Activated CD4-positive, alpha-beta memory T cell treated with anti-CD3 and anti-CD28 coated beads, Interleukin-2, amount 10 ng/mL, durations not matched to agents 7 days and 5 days (primary cell): ENCODE data around the gene CCDC186. TPM values are rescaled to one million over a fixed set of nuclear protein-coding genes. Genes with fewer than 3 reads are reported as not detected.
A peak's percentile ranks its signal among the peaks of the same experiment; 100 is the strongest.

Experiments used
- CTCF ChIA-PET: fragments of 350-600 bp; sonication (Branson Sonifier 250); formaldehyde crosslinking; loops from one replicate; lab custom pipeline; 2021; ENCODE audit warnings: antibody characterized with exemption, inconsistent platforms; lab: Charles Lee
- POLR2A ChIA-PET: fragments of 350-600 bp; sonication (Branson Sonifier 250); formaldehyde crosslinking; loops from one replicate; lab custom pipeline; 2021; ENCODE audit warnings: antibody characterized with exemption; lab: Charles Lee
- DNase-seq: peaks from one replicate; pipeline ENCODE4 v3.0.0-alpha.2; 2020
- H3K27ac Mint-ChIP-seq: one replicate; pipeline ENCODE4 v1.8.0; 2021; ENCODE audit warnings: mild to moderate bottlenecking, mixed read lengths
- H3K27me3 Mint-ChIP-seq: one replicate; pipeline ENCODE4 v1.8.0; 2021; ENCODE audit warnings: mixed read lengths
- H3K36me3 Mint-ChIP-seq: one replicate; pipeline ENCODE4 v1.8.0; 2021; ENCODE audit warnings: low read depth, mixed read lengths
- H3K4me1 Mint-ChIP-seq: one replicate; pipeline ENCODE4 v1.8.0; 2021; ENCODE audit warnings: mixed read lengths
- H3K4me3 Mint-ChIP-seq: one replicate; pipeline ENCODE4 v1.8.0; 2021; ENCODE audit warnings: mild to moderate bottlenecking, mixed read lengths
- H3K9me3 Mint-ChIP-seq: one replicate; pipeline ENCODE4 v1.8.0; 2021; ENCODE audit warnings: mixed read lengths
- total RNA-seq, 2 experiments: library from RNA; stranded (reverse); gene quantifications; one replicate each; pipeline ENCODE4 v1.2.3, GENCODE V29; 2021

The CCDC186 gene
- total RNA-seq, 2 experiments from 2014 or later = 20.0 to 22.2 TPM

- Mint-ChIP-seq H3K4me1 (no peaks in the 10 kb centered on the region), H3K9me3 (no peaks in the 10 kb centered on the region), H3K4me3 (no peak overlapping the region), H3K27ac (no peak overlapping the region), H3K27me3 (no peaks in the 10 kb centered on the region), H3K36me3 (peaks cover 27% of the 10 kb centered on the region)
- CTCF ChIA-PET = no interaction called here
- DNase-seq = no peak
- POLR2A ChIA-PET = no interaction called here
These were observed 35.4 kb downstream of the CCDC186 start for GRCh38 chr10:114138581-114138980.

- Mint-ChIP-seq H3K4me3 (no peak overlapping the region), H3K9me3 (no peaks in the 10 kb centered on the region), H3K4me1 (no peaks in the 10 kb centered on the region), H3K27ac (no peak overlapping the region), H3K27me3 (no peaks in the 10 kb centered on the region), H3K36me3 (peaks cover 32% of the 10 kb centered on the region)
- no peak for DNase-seq
- POLR2A ChIA-PET = no interaction called here
- CTCF ChIA-PET = no interaction called here
These were observed 38.5 kb downstream of the CCDC186 start for GRCh38 chr10:114135476-114135875.

GRCh38 chr10:114131094-114131493, 42.9 kb downstream of the CCDC186 start:
- H3K27me3 Mint-ChIP-seq = no peaks in the 10 kb centered on the region
- ChIA-PET CTCF (no interaction called here), POLR2A (no interaction called here)
- no peaks in the 10 kb centered on the region for H3K9me3 Mint-ChIP-seq
- H3K36me3 Mint-ChIP-seq = peaks cover 44% of the 10 kb centered on the region
- no peak for DNase-seq
- H3K4me1 Mint-ChIP-seq = no peaks in the 10 kb centered on the region
- no peak overlapping the region for H3K4me3 Mint-ChIP-seq
- no peak overlapping the region for H3K27ac Mint-ChIP-seq

- Mint-ChIP-seq H3K27ac (no peak overlapping the region), H3K4me1 (no peaks in the 10 kb centered on the region), H3K36me3 (peaks cover 10% of the 10 kb centered on the region), H3K27me3 (peaks cover 3% of the 10 kb centered on the region), H3K4me3 (no peak overlapping the region), H3K9me3 (no peaks in the 10 kb centered on the region)
- CTCF ChIA-PET = no interaction called here
- no peak for DNase-seq
- POLR2A ChIA-PET = no interaction called here
These were observed 53.0 kb downstream of the CCDC186 start for GRCh38 chr10:114121031-114121430.

GRCh38 chr10:114118514-114118913, 55.5 kb downstream of the CCDC186 start:
- Mint-ChIP-seq H3K27me3 (peaks cover 13% of the 10 kb centered on the region), H3K27ac (no peak overlapping the region), H3K9me3 (no peaks in the 10 kb centered on the region), H3K36me3 (no peaks in the 10 kb centered on the region), H3K4me1 (no peaks in the 10 kb centered on the region), H3K4me3 (no peak overlapping the region)
- ChIA-PET CTCF (no interaction called here), POLR2A (no interaction called here)
- no peak for DNase-seq

GRCh38 chr10:114117728-114118127, 56.3 kb downstream of the CCDC186 start:
- ChIA-PET CTCF (no interaction called here), POLR2A (no interaction called here)
- Mint-ChIP-seq H3K4me3 (no peak overlapping the region), H3K27ac (no peak overlapping the region), H3K36me3 (no peaks in the 10 kb centered on the region), H3K4me1 (no peaks in the 10 kb centered on the region), H3K9me3 (no peaks in the 10 kb centered on the region), H3K27me3 (peaks cover 13% of the 10 kb centered on the region)
- DNase-seq = no peak

- Mint-ChIP-seq H3K27me3 (peaks cover 17% of the 10 kb centered on the region), H3K9me3 (no peaks in the 10 kb centered on the region)
These were observed 58.1 kb downstream of the CCDC186 start for GRCh38 chr10:114115661-114116445.

GRCh38 chr10:114110174-114110972, 63.6 kb downstream of the CCDC186 start:
- POLR2A ChIA-PET = no interaction called here
- no peaks in the 10 kb centered on the region for H3K9me3 Mint-ChIP-seq
- H3K4me3 Mint-ChIP-seq = no peak overlapping the region
- H3K36me3 Mint-ChIP-seq = no peaks in the 10 kb centered on the region
- DNase-seq = no peak
- peaks cover 15% of the 10 kb centered on the region for H3K27me3 Mint-ChIP-seq
- no peak overlapping the region for H3K27ac Mint-ChIP-seq
- CTCF ChIA-PET = interaction anchor here (1.2 to 2.0 kb wide), 2 partner anchors 304 to 311 kb away, joined by 3 to 9 read pairs; no protein-coding TSS in a partner anchor
- no peaks in the 10 kb centered on the region for H3K4me1 Mint-ChIP-seq

More at GRCh38 chr10:114115661-114116445, 58.1 kb downstream of the CCDC186 start:
- no peak overlapping the region for H3K27ac Mint-ChIP-seq
- no peak overlapping the region for H3K4me3 Mint-ChIP-seq
- ChIA-PET POLR2A (no interaction called here), CTCF (interaction anchor here (0.8 kb wide), 1 partner anchor 317 kb away, joined by 3 read pairs; no protein-coding TSS in a partner anchor)
- no peaks in the 10 kb centered on the region for H3K36me3 Mint-ChIP-seq
- no peak for DNase-seq
- no peaks in the 10 kb centered on the region for H3K4me1 Mint-ChIP-seq

GRCh38 chr10:114103284-114103683, 70.7 kb downstream of the CCDC186 start:
- Mint-ChIP-seq H3K4me1 (peaks cover 36% of the 10 kb centered on the region), H3K27ac (no peak overlapping the region), H3K4me3 (no peak overlapping the region), H3K9me3 (no peaks in the 10 kb centered on the region), H3K27me3 (peaks cover 29% of the 10 kb centered on the region), H3K36me3 (no peaks in the 10 kb centered on the region)
- POLR2A ChIA-PET = interaction anchor here (1.9 kb wide), 1 partner anchor 142 kb away, joined by 6 read pairs; no protein-coding TSS in a partner anchor
- DNase-seq = no peak
- CTCF ChIA-PET = interaction anchor here (0.6 to 9.1 kb wide), 6 partner anchors 11 to 399 kb away, joined by 3 to 91 read pairs (median 4); no protein-coding TSS in a partner anchor

GRCh38 chr10:114102256-114102655, 71.7 kb downstream of the CCDC186 start:
- Mint-ChIP-seq H3K9me3 (no peaks in the 10 kb centered on the region), H3K4me3 (no peak overlapping the region), H3K36me3 (no peaks in the 10 kb centered on the region), H3K4me1 (peaks cover 36% of the 10 kb centered on the region), H3K27me3 (peaks cover 35% of the 10 kb centered on the region), H3K27ac (no peak overlapping the region)
- POLR2A ChIA-PET = interaction anchor here (1.9 kb wide), 1 partner anchor 141 kb away, joined by 6 read pairs; no protein-coding TSS in a partner anchor
- CTCF ChIA-PET = interaction anchor here (0.6 to 9.1 kb wide), 9 partner anchors 13 to 793 kb away, joined by 3 to 91 read pairs (median 3); no protein-coding TSS in a partner anchor
- DNase-seq = no peak

- Mint-ChIP-seq H3K27ac (no peak overlapping the region), H3K27me3 (peaks cover 38% of the 10 kb centered on the region), H3K9me3 (no peaks in the 10 kb centered on the region), H3K36me3 (no peaks in the 10 kb centered on the region), H3K4me3 (peak overlapping the region; percentile 18), H3K4me1 (peaks cover 44% of the 10 kb centered on the region)
- ChIA-PET POLR2A (interaction anchor here (1.9 kb wide), 1 partner anchor 140 kb away, joined by 6 read pairs; no protein-coding TSS in a partner anchor), CTCF (interaction anchor here (0.6 to 9.1 kb wide), 10 partner anchors 12 to 792 kb away, joined by 3 to 91 read pairs (median 4); partner anchors contain the start of gene ADRB1)
- no peak for DNase-seq
These were observed 72.9 kb downstream of the CCDC186 start for GRCh38 chr10:114100848-114101741.

GRCh38 chr10:114096864-114097263, 77.1 kb downstream of the CCDC186 start:
- ChIA-PET POLR2A (interaction anchor here (0.9 kb wide), 1 partner anchor 79 kb away, joined by 4 read pairs; no protein-coding TSS in a partner anchor), CTCF (interaction anchor here (1.2 kb wide), 1 partner anchor 143 kb away, joined by 4 read pairs; no protein-coding TSS in a partner anchor)
- no peak overlapping the region for H3K27ac Mint-ChIP-seq
- H3K4me1 Mint-ChIP-seq = peaks cover 46% of the 10 kb centered on the region
- H3K36me3 Mint-ChIP-seq = no peaks in the 10 kb centered on the region
- H3K9me3 Mint-ChIP-seq = no peaks in the 10 kb centered on the region
- peaks cover 35% of the 10 kb centered on the region for H3K27me3 Mint-ChIP-seq
- no peak for DNase-seq
- no peak overlapping the region for H3K4me3 Mint-ChIP-seq
